Uterine smooth muscle cell (primary cell): ENCODE results near the gene SCN4A. TPM values are rescaled to one million over a fixed set of nuclear protein-coding genes. Genes with fewer than 3 reads are reported as not detected.

Experiments used
- total RNA-seq: library from RNA; depleted of rRNA; stranded (reverse); fragments of >200 nt; gene quantifications from 2 replicates; pipeline ENCODE4 v1.2.3, GENCODE V29; 2014

The SCN4A gene
- total RNA-seq: under 0.01 TPM in 2 replicates

GRCh38 chr17:63972796-63973195 lies at the start of gene SCN4A:
TSS of gene SCN4A (minus strand) at chr17:63972918. CDS start at chr17:63972841, 77 bp downstream.

GRCh38 chr17:64020056-64020766 lies 47.5 kb upstream of the SCN4A start, which contains the start of gene ICAM2:
TSS of gene ICAM2 (minus strand) at chr17:64020633. CDS start at chr17:64006691, 13,942 bp downstream.

GRCh38 chr17:63998050-63998720 lies 25.5 kb upstream of the SCN4A start, which contains the start of gene PRR29:
TSS of gene PRR29 (plus strand) at chr17:63998351. CDS start at chr17:63998365, 14 bp downstream.

GRCh38 chr17:63931981-63932561 lies 40.6 kb downstream of the SCN4A start, which contains the start of gene CD79B:
TSS of gene CD79B (minus strand) at chr17:63932331. CDS start at chr17:63932261, 70 bp downstream.

GRCh38 chr17:63918789-63919305 lies 53.9 kb downstream of the SCN4A start, which contains the start of gene GH1:
TSS of gene GH1 (minus strand) at chr17:63918839. CDS start at chr17:63918776, 63 bp downstream.

GRCh38 chr17:63911041-63911635 lies 61.6 kb downstream of the SCN4A start, which contains the start of gene CSHL1:
TSS of gene CSHL1 (minus strand) at chr17:63911258. CDS start at chr17:63911196, 62 bp downstream.

GRCh38 chr17:63896524-63897354 lies 76.0 kb downstream of the SCN4A start, which contains the start of gene CSH1:
TSS of gene CSH1 (minus strand) at chr17:63896574. CDS start at chr17:63896511, 63 bp downstream.

Other genes with a start within 250 kb of the SCN4A start
- gene STRADA, start 231.1 kb downstream of the SCN4A start, total RNA-seq: 18.8 and 22.4 TPM in 2 replicates
- 88.6 and 100 TPM in 2 replicates for gene CCDC47, start 199.3 kb downstream of the SCN4A start, total RNA-seq
- 75.2 and 78.4 TPM in 2 replicates for gene DDX42, start 198.7 kb downstream of the SCN4A start, total RNA-seq
- 54.9 and 99.6 TPM in 2 replicates for gene PSMC5, start 145.5 kb downstream of the SCN4A start, total RNA-seq
- 63.1 and 73.0 TPM in 2 replicates for gene FTSJ3, start 145.3 kb downstream of the SCN4A start, total RNA-seq
- gene SMARCD2, start 130.2 kb downstream of the SCN4A start, total RNA-seq: 78.2 and 108 TPM in 2 replicates
- under 0.01 TPM in 1 of 2 replicates, not detected in the other for gene CSH2, start 99.2 kb downstream of the SCN4A start, total RNA-seq
- gene GH2, start 91.0 kb downstream of the SCN4A start, total RNA-seq: not detected in 2 replicates
- not detected in 2 replicates for gene CSH1, start 76.3 kb downstream of the SCN4A start, total RNA-seq
- not detected in 2 replicates for gene CSHL1, start 61.7 kb downstream of the SCN4A start, total RNA-seq
- gene GH1, start 54.1 kb downstream of the SCN4A start, total RNA-seq: not detected in 2 replicates
- gene CD79B, start 40.6 kb downstream of the SCN4A start, total RNA-seq: 0.12 TPM in 1 of 2 replicates, not detected in the other
- gene PRR29, start 25.4 kb upstream of the SCN4A start, total RNA-seq: 0.11 and 0.25 TPM in 2 replicates
- gene ICAM2, start 47.7 kb upstream of the SCN4A start, total RNA-seq: 1.2 and 3.4 TPM in 2 replicates
- 13.8 and 33.4 TPM in 2 replicates for gene ERN1, start 157.2 kb upstream of the SCN4A start, total RNA-seq